HG02870 (cell line): ENCODE measurements around the gene TM2D1.

Experiments
- ATAC-seq: cut with Tn5 transposase; IDR thresholded peaks from one replicate; pipeline ENCODE4 v1.9.1; 2021; ENCODE audit warnings: mild to moderate bottlenecking, moderate library complexity; ENCODE audit not compliant: unreplicated experiment

Gene TM2D1

DNA sequence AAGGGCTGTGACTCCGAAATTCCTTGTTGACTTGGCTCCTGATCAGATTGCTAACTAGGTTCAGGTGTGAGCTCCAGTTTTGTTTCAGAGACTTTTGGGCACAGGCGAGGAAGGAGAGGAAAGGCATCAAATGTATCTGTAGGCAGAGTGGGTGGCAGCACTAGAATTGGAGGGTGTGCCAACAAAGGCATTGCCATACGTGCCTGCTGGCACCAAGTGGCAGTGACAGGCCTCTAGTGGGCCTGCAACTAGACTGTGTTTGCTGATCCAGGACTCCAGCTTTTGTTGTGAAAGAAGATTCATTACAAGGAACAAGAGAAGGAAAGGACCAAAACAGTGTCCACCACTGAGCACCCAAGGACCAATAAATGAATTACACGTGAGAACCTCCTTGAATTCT lies 79.5 kb downstream of the TM2D1 start:
- no peak for ATAC-seq

- ATAC-seq: no peak
Measured at GRCh38 chr1:61644303-61644702, 80.6 kb downstream of the TM2D1 start.

DNA sequence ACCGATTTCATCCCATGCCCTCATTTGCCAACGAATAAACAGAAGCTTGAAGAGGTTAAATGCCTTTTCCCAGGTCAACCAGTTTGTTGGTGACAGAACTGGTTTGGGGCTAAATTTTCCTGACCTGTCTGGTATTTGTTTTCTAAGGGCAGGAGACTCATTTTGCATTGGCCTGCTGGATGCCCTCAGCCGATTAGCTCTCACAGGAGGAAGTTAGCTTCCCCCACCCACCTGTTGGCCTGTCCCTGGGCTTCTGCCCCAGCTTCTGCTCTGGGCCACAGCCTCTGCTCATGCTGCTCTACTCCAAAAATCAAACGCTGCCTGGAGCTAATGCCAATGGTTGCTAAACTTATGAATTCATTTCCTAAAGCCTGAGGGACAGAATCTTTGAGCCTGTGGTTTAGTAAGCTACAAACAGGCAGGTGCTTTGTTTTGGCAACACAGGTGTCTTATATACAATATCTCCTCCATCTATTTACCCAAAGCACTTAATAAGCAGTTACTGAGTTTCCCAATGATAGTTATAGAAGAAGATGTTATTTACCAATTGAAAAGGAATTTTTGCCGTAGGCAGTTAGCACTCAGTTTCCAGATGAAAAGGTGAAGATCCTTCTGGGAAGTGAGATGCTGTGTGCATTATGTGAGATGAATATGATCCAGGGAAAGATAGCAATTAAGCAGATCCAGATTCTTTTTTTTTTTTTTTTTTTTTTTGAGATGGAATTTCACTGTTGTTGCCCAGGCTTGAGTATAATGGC lies 82.3 kb downstream of the TM2D1 start:
- no peak for ATAC-seq

GRCh38 chr1:61641578-61642336 lies 83.2 kb downstream of the TM2D1 start:
- peak; percentile 97 for ATAC-seq

- ATAC-seq: no peak
Measured at GRCh38 chr1:61640531-61641530, 84.1 kb downstream of the TM2D1 start.

DNA sequence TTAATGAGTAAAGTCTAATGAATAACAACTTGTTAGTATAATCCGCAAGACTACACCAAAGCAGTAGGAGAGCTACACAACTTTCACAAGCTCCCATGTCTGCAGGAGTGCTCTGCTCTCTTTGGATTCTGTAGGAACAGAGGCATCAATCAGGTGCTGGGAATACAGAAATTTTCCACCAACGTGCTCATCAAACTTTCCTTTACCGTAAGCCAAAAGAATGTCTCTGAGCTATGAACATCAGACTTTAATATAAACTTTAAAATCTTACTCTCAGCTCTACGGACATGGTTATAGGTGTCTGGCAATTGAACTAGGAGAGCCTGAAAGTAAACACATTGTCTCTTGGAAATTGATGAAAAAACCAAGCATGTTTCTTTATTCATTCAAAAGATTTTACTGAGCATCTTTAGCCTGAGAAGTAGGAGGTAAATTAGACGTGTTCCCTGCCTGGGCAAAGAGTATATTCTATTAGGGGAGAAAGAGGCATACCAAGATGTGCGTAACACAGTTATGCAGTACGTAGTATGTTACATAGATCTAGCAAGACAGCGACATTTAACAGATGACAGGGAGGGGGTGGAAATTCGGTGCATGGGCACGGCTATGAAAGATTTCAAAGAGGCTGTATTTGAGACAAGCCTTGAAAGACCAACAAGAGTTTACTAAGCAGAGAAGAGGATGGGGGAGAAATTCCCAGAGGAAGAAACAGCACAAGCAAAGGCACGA lies 85.2 kb downstream of the TM2D1 start:
- ATAC-seq: no peak

GRCh38 chr1:61638911-61639605 lies 85.9 kb downstream of the TM2D1 start:
- no peak for ATAC-seq

GRCh38 chr1:61638296-61638695 lies 86.6 kb downstream of the TM2D1 start:
- no peak for ATAC-seq

DNA sequence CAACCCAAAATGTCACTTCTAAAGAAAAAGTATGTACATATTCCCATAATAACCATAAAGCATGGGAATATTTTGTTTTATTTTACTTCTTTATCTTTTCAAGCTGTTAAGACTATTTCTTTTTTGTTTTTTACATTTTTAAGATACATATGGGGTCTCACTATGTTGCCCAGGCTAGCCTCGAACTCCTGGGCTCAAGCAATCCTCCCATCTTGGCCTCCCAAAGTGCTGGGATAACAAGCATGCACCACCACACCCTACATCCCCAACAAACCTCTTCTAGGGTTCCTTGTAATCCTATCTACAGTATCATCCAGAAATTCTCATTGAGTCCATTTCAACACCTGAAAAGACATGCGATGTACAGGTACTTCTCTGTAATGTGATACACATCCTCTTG lies 87.5 kb downstream of the TM2D1 start:
- no peak for ATAC-seq

GRCh38 chr1:61636814-61637213 lies 88.1 kb downstream of the TM2D1 start:
- ATAC-seq: no peak

DNA sequence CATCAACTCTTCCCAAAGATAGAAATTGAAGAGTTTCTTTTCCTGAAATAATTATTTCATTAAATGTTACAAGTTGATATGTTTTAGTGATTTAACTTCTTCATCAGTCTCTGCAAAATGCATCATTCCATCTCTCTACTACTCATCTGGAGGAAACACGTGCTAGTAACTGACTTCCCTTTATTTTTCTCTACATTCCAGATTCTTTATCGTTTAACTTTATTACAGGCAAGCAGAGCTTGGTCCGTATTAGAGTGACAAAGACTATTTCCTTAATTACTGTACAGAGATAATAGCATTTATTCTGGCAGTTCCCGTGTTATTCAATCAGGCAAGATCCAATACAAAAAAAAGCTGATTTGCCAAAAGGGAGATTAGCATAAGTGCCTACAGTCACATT lies 88.6 kb downstream of the TM2D1 start:
- no peak for ATAC-seq

GRCh38 chr1:61635557-61635956 lies 89.4 kb downstream of the TM2D1 start:
- no peak for ATAC-seq

- ATAC-seq: no peak
Measured at GRCh38 chr1:61631436-61631835, 93.5 kb downstream of the TM2D1 start.
